Nucleus accumbens (tissue), 56 donors: ENCODE data around the gene LCN9.
"Not testable (repeated sequence)": the region's sequence is repeated elsewhere in the genome, so short reads cannot be mapped to it uniquely, and the experiment has no call there.

Source experiments
- DNase-seq, 56 donors: peaks; one replicate each; lab custom pipeline; 2025; lab: John Stamatoyannopoulos, UW

The LCN9 gene

DNA sequence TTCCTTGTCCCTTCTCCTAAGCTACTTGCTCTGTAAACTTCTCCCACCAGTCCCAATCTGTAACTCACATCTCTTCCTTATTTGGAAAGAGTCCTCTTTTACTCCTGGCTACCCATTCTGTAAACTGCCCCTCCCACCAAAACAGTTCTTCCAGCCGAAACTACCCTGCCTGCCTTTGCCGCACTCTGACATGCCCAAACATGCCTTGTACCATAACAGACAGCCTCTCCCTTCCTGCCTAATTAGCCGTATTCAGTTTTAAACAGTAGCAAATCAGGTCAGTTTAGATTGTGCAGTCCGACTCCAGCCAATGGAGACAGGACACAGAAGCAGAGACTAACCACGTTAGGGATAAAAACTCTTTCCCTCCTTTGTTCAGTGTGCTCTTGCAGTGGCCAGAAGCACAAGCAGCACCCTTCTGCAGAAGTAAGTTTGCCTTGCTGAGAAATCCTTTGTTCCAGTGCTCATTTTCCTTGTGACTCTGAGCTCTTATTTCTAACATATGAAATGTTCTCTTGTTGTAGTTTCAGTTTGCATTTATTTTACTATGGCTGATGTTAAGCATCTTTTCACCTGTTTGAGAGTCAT is 18.4 kb upstream of the LCN9 start:
- DNase-seq, result no peak

DNA sequence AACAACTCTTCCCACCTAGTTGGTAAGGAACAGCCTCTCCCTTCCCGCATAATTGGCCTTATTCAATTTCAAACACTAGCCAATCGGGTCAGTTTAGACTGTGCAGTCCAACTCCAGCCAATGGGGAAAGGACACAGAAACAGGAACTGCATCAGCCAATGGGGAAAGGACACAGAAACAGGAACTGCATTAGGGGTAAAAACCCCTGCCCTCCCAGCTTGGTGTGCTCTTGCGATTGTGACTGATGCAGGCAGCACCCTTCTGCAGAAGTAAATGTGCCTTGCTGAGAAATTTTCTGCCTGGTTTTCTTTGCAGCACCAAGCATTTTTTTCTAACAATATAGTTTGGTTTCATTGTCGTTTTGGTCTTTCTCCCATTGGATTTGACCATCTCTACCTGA is 15.2 kb upstream of the LCN9 start:
- no peak for DNase-seq

DNA sequence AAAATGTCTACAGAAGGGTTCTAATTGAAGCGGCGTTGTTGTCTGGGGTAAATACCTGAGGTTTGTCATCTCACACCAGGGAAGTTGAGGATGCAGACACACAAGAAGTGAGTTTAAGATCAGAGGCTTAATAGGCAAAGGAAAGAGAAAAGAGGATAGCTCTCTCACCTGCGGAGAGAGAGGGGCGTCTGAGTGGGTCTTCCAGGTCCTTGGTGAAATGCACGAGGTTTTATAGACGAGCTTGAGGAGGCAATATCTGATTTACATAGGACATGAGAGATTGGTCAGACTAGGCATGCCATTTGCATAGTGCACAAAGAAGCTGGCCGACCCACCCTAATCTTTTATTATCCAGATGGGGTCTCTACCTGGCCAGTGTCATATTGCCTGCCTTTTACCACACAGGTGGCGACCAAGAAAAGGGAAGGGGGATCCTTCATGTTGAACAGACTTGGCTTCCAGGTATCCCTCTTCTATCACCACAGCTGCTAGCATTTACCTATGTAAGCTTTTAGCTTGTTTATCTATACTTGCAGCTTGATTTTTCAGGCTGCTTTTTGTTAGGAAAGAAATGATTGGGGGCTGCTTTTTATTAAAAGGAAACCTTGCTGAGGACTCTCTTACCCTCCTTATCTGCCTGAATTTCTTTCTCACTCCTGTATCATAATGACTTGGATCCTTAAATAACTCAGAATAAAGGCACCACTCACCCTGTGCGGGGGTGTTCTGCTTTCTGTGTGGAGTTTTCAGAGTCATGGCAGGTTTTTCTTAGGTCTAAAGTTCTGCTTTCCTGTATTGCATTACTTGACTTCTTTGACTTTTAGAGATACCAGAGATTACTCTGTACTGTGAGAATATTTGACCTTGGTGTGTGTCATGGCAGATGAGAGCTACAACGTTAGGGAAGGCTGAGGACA is 14.4 kb upstream of the LCN9 start:
- peak in 15 of 56 donors; percentile 2 to 62 (median 26) for DNase-seq

DNA sequence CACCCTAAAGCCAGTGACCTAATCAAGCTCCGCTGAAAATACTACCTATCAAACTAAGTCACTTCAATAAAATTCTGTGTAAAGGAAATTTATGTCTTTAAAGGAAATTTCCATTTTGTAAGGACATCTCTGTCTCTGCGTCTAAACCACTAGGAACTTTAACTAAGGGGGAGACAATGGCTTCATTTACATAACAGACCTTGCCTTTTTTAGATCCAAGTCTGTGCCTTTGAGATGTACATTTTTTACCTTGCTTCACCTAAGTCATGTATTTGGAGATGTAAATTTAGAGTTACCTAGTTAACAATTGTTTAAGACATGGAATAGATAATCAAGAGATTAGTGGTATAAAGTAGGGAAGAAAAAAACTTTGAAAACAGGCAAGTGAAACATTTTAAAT is 13.6 kb upstream of the LCN9 start:
- no peak for DNase-seq

DNA sequence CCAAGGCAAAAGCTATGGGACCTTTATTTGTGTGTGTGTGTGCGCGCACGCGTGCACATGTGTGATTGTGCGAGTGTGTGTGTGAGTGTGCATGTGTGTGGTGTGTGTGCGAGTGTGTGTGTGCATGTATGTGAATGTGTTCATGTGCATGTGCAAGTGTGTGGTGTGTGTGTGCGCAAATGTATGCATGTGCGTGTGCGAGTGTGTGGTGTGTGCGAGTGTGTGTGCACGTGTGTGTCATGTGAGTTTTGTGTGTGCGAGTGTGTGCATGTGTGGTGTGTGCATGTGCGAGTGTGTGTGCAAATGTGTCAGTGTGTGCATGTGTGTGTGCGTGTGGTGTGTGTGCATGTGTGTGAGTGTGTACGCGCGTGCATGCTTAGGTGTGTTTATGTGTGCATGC is 12.7 kb upstream of the LCN9 start:
- DNase-seq, result no peak

DNA sequence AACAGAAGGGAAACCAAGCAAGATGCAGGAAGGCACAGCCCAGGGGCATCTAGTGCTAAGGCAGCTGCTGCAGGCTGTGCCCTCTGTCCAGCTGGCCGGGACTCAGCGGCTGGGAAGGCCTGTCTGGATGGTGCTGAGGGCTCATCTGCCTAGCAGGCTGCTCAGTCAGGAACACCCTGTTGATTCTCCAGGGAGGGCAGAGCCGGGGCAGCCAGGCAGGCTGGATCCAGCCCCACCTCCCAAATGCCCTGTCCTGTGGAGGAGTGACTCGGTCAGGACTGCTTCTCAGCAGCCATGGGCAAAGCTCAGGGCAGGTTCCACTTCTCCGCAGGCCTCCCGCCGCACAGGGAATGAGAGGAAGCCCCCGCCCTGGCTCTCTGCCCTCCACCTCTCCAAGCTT is 7.8 kb upstream of the LCN9 start:
- DNase-seq, result no peak

DNA sequence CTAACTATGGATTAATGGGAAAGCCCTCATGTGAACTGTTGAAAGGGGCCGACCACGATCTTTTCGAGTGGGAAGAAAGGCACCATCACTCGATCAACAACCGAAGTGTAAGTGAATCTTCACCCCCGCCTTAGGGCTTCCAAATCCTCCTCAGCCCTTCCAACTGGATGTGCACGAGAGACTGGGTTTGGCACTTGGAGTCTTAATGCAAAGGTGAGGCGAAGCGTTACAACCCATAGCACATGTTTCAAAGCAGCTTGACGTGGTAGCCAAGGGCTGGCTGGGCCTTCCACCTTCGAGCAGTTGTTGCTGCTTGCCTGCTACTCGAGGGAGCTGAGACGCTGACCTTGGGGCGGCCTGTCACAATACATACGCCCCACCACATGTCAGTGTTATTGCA is 5.7 kb upstream of the LCN9 start:
- DNase-seq, result no peak

DNA sequence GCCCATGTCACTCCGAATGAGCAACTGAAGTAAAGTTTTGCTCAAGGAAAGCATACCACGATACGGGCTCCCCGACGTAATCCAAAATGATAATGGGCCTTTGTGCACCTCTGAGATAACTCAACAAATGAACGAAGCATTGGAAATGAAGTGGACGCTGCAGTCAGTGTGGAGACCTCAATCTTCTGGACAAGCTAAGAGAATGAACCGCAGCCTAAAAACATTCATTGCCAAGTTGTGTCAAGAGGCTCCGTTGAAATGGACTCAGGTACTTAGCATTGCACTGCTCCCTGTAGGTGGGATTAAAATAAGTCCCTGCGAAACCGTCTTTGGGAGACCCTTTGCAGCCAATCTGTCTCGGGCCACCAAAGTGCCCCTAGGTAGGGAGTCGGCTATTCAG is 3.9 kb upstream of the LCN9 start:
- no peak for DNase-seq

DNA sequence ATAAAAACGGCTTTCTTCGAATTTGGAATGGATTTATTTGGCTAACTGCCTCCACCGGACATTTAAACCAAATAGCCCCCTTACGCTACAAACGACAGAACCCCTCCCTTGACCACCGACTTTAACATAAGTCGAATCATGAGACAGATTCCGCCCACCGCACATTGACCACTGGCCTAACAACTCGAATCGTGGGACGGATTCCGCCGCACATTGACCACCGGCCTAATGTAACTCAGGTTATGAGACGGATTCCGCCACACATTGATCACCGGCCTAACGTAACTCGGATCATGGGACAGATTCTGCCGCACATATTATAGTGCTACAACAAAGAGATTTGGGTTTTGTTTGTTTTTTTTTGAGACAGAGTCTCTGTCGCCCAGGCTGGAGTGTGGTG is 2.7 kb upstream of the LCN9 start:
- DNase-seq, result no peak

DNA sequence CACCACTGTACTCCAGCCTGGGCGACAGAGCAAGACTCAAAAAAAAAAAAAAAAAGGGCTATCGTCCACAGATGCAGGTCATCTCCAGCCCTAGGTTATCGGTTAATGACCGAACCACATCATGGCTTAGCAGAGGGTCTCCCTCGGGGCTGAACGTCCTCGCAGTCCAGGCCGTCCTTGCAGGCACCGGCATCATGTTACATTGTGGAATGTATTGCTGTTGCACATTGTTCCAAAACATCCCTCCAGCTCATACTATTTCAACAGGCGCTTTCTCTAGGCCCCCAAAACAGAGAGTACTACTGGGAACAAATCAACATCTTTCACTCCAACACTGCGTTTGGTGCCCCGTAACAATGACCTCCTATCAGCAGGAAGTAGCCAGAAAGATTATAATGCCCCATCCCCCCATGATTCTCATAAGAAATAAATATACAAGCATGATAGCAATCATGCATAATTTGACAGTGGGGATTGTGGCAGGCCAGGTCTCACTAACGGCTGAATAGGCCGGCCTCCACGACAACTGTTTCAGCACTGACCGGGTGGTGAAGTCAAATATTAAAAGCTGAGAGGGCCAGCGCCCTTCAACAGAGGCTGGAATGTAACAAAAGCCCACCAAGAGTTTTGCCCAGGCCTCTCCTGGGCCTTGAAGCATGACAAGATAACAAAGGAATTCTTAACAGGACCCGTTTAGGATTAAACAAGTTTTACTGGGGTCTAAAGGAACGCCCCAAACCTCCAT is 1.1 kb upstream of the LCN9 start:
- DNase-seq, result no peak

DNA sequence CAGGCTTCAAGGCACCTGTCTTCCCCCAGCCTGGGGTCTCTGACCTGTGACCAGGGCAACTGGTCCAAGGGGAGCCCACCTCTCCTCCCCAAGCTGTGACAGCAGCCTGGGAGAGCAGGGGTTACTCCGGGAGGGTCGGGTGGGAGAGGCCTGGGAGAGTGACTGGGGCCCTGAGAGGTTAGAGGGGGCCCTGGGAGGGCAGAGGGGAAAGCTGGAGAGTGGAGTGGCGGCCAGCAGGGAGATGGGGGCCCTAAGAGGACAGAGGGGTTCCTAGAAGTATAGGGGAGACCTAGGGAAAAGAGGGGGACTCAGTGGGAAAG is 302 bp downstream of the LCN9 start:
- DNase-seq, result no peak

DNA sequence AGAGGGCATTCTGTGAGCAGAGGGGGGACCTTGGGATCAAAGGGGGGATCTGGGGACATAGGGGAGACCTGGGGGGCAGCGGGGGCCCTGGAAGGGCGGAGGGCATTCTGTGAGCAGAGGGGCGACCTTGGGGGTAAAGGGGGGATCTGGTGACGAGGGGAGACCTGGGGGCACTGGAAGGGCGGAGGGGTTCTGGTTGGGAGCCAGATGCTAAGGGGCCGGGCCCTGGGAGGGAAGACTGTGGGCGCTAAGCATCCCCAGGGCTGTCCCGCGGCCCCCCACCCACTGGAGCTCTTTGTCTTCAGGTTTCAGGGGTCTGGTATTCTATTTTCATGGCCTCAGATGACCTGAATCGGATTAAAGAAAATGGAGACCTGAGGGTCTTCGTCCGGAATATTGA is 748 bp downstream of the LCN9 start:
- no peak for DNase-seq

DNA sequence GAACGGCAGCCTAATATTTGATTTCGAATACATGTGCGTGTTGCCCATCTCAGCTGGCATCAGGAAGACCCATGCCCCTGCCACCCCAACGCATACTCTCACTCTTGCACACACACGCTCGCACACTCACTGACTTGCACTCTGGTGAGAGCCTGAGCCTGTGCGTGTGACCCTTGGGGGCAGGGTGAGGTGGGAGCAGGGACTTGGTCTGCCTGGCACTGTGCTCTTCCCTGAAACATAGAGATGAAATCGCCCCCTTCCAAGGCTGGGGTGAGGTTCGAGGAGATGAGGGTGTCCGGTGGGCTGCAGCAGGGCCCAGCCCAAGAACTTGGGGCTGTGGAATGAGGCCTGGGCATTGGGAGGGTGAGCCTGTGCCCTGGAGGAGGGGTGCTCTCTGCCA is 1.2 kb downstream of the LCN9 start:
- no peak for DNase-seq

DNA sequence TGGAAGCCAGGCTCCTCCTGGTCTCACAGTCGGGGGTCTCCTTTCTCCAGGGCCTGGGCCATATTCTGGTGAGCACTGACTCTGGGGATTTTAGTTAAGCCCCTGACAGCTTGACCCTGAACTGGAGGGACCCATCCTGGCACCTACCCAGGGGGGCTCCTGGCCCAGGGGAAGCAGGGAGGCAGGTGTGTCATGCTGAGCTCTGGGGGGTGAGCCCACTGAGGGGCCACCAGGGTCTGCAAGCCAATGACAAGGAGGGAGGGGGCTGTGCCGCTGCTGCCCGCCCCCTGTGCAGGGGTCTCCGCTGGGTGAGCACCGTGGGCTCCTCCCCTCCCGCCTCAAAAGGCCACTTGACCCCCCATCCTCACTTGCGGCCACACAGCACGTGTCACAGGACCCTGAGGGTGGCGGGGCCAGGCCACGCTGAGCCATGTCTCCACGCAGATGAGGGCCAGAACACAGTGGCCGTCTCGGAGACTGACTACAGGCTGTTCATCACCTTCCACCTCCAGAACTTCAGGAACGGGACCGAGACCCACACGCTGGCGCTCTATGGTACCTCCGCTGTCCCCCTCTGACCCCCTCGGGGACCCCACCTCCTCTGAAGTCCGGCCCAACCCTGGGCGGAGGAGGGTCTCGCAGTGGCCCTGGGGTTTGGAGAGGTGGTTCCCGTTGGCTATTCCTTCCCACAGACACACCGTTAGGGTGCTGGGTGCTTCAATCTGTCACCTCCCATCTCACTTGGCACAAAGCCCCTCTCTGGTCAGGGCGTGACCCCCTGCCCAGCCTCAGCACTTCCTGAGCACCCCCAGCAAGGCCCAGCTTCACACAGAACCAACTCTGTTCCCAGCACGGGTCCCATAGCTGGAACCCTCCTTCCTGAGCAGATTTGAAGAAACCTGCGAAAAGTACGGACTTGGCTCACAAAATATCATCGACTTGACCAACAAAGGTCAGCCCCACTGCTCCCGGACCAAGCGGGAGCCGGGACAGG is 2.0 kb downstream of the LCN9 start:
- DNase-seq, result no peak

DNA sequence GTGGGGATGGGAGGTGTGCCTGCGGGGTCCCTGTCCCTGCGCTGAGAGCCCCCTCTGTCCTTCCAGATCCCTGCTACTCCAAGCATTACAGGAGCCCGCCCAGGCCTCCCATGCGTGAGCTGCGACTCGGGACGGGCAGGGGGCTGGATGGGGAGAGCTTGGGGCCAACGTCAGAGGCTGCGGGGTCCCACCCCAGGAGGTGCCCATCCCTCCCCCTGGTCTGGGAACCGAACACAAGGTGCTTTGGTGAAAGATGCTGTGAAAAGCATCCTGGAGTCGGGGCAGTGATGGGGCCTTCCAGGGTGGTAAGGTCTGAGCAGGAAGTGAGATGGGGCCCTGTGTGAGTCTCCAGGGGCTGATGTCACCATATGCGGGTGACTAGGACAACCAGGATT is 2.7 kb downstream of the LCN9 start:
- no peak for DNase-seq

DNA sequence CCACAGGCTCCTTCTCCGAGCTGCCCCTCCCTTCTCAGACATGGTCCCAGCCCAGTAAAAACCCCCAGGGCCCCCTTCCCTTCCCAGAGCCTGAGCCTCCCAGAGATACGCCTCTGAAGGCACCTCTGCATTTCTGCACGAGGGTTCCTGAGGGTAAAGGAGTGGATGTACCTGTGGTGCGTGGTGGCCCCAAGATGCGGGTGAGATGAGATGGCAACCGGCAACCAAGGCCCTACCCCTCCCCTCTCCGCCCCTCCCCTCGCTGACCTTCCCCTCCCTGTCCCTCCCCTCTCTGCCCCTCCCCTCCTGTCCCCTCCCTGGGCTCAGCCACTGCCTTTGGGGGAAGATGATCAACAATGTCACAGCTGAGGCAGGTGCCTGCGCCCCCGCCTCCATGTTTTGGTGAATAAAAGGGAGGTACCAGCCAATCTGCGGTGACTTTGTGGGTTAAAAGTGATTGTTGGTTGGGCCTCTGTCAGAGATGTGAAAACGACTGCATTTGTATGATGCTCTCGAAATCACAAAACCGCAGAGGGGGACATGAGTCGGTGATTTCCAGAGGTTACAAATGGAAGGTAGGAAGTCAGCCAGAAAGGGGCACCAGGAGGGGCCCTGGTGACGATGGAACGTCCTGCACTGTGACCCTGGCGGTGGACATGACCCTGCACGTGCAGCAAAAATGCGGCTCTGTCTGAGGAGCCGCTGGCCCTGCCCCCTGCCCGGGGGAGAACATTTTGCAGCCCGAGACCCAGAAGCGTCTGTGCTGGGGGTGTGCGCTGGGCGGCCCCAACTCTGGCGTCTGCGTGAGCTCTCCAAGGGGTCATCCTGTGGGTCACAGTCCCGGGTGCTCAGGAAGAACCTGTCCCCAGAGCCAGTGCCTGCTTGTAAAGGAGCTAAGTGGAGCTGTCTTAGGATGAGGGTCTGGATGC is 3.7 kb downstream of the LCN9 start:
- DNase-seq, result no peak

DNA sequence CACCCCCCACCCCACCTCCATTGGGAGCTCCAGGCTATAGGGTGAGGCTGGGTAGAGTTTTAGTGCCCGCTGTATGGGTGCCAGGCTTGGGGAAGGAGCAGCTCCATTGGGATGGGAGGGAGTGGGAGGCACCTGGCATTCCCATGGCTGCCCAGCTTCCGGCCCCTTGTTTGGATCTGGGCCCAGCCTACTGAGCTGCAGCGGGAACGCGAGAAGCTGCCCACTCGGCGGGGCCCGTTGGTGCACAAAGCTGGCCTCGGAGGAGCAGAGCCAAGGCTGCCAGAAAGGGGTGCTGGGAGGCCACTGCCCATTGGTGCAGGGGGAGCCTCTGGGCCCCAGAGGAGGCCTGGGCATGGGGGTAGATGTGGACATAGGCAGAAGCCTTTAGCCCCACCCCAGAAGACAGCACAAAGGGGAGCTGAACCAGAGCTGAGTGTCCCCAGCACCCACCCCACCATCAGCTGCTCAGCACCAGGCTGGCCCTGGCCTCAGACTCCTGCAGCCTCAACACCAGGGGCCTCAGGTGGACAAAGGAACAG is 4.4 kb downstream of the LCN9 start:
- DNase-seq, result no peak

DNA sequence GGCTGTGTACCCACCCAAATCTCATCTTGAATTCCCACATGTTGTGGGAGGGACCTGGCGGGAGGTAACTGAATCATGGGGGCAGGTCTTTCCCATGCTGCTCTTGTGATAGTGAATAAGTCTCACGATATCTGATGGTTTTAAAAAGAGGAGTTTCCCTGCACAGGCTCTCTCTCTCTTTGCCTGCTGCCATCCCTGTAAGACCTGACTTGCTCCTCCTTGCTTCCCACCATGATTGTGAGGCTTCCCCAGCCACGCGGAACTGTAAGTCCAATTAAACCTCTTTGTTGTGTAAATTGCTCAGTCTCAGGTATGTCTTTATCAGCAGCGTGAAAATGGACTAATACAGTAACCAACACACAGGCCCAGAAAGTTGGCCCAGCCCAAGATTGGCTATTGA is 5.9 kb downstream of the LCN9 start:
- DNase-seq, result not testable (repeated sequence)

DNA sequence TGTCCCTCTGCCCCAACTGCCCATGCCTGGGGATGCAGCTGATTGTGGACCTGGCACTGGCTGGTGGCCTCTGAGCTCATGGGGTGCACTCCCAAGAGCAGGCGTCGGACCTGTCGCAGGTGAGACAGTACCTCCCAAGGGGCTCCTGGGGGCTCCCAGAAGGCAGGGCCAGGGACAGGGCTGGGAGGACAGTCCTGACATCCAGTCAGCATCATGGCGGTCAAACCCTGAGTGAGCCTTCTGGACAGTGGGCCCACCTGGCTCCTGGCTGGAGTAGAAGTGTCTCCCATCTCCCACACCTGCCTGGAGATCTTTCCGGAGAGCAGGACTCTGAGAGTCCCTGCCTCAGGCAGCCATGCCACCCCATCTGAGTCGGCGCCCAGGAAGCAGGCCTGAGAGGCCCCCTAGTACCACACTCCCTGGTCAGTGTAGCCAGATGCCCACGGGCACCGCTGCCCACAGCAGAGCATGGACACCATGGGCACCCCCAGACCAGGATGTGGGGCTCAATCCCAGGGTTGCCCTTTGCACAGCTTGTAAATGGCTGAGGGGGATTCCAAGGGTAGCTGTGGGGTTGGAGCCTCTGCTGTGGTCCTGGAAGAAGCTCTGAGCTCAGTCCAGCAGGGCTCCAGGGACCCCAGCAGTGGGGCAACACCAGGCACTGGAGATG is 6.6 kb downstream of the LCN9 start:
- no peak for DNase-seq
